HG03196 (cell line): ENCODE results near the gene TIGD4.

Experiments
- ATAC-seq: cut with Tn5 transposase; IDR thresholded peaks from one replicate; pipeline ENCODE4 v1.9.1; 2021; ENCODE audit not compliant: unreplicated experiment

TIGD4 gene

DNA sequence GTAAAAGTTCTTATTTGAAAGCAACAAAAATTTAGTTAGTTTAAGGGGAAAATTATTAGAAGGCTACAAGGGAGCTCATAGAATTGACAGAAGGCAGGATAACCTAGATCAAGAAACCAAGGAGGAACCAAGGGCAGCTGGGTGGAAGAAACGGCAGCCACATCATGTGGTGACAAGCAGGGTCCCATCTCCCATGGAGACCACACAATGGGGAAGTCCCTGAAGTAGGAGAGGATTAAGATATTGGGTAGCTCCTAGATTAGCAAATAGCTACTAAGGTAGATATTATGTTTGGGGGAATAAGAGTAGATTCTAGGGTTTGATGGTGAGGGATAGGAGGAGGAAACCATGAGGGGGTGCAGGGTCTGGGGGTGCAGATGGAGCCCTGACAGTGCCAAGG is 51.7 kb downstream of the TIGD4 start:
- ATAC-seq: no peak

DNA sequence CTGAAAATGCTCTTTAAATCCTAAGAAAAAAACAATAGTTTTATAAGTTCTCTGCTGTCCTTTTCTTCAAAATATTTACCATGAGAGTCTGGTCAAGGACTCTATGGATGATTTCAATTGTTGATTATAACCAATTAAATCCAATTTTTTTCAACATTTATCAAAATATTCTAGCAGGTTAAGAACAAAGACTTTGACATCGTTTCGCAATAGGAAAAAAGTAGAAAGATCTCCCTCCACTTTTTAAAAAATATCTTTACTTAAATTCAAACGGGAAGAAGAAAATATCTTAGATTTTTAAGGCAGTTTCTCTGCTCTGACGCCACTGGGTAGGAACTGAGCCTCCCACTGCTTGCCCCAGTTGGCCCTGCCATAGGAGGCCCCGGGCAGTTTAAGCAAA is 55.0 kb downstream of the TIGD4 start:
- ATAC-seq: no peak

DNA sequence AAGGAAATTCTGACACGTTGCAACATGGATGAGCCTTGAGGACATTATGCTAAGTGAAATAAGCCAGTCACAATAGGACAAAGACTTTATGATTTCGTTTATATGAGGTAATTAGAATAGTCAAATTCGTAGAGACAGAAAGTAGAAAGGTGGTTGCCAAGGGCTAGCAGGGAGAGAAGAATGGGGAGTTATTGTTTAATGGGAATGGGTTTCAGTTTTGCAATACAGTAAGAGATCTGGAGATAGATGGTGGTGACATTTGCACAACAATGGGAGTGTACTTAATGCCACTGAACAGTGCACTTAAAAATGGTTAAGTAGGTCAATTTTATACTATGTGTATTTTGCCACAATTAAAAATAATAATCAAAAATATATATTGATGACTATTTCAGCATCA is 56.3 kb downstream of the TIGD4 start:
- no peak for ATAC-seq

GRCh38 chr4:152719801-152720556 is 59.6 kb downstream of the TIGD4 start:
- ATAC-seq: no peak
